Esophagus mucosa (tissue), 1 donor: ENCODE data around the gene PCDHGA1. TPM values are rescaled to one million over a fixed set of nuclear protein-coding genes. Genes with fewer than 3 reads are reported as not detected.

ENCODE experiments used
- ATAC-seq: fragments of 200-7000 bp; cut with Tn5 transposase; one replicate; pipeline ENCODE4 v1.9.1; 2020
- total RNA-seq: library from RNA; stranded (reverse); gene quantifications from one replicate; pipeline ENCODE4 v1.2.4, GENCODE V29; 2023
- donor health status: DM: yes; HTN: yes; CAD: no.

Gene PCDHGA1
- total RNA-seq, 1 donor from 2014 or later, result 0.40 TPM

DNA sequence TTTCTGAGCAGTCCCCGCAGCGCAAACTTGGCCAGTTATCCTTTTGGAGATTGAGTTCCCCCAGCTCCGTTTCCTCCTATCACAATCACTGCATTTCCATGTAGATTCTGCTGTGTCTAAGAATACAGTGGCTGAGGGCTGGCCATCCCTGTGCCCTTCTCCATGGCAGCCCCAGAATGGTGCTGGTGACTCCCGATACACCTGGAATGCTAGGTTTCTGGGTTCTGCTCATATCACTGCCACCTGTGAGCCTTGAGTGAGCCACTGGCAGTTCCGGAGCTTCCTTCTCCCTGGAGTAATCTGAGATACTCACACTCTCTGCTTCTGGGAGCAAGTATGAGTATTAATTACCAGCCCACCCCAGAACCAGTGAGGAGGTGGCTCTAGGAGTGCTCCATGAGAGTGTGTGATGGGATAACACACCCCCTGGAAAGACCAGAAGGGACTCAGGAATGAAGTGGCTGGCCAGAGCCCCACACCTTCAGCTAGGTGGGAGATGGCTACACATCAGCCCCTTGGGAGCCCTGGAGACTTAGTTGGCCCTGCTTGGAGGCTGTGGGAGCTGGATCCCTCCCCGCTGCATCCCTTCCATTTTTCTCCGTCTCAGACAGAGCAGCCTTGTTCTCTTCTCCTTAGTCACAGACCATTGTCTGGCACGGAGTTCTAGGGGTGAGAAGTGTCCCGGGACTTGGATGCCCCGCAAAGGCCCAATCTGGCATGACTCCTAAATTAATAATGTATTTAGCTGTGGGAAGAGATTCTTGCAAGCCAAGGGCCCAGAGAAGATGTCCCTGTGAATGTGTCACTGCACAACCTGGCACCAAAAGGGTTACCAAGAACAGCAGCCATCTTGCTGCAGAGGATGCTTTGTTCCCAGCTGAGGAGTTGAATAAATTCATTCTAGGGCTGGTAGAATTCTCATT, 163.4 kb downstream of the PCDHGA1 start:
- ATAC-seq, result no peak

DNA sequence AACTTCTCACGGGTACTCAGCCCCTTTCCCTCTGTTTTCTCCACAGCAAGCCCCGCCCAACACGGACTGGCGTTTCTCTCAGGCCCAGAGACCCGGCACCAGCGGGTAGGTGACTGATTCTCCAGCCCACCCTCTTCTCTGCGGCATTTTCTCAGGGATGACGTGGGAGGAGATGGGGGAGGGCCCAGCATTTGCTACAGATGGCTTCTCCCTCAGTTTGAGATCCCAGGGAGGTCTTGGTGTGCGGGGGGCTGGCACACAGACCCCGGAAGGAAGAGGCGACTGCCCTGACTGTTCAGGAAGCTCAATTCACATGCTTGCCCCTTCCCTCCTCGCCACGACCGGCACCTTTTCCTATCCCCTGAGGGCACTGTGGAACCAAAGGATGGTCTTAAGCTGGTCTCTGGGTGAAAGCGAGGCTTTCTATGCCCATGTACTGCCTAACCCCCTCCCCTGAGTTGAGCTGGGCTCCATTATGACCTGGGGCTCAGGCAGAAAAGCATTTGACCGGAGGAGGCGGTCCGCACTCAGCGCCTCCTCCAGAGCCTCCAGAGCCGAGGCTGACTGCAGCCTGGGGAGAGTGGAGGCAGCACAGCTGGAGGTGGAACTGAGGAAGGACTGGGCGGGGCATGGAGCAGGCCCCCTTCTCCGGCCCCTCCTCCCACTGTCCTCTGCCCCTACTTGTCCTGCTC, 164.6 kb downstream of the PCDHGA1 start:
- no peak for ATAC-seq

DNA sequence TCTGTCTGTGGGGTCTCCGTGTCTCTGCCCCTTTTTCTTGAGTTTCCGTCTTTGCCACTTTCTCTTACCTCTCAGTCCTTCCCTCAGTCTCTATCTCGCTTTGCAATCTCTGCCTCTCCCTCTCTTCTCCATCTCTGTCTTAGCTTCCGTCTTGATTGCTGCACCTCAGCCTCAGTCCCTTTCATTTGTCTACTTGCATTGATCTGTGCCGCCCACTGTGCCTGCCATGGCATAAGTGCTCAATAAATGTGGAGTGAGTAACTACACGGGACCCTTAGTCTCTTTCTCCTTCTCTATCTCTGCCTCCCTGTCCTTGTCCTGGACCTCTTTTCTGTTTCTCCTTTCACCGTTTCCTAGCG, 165.1 kb downstream of the PCDHGA1 start:
- ATAC-seq, result no peak

DNA sequence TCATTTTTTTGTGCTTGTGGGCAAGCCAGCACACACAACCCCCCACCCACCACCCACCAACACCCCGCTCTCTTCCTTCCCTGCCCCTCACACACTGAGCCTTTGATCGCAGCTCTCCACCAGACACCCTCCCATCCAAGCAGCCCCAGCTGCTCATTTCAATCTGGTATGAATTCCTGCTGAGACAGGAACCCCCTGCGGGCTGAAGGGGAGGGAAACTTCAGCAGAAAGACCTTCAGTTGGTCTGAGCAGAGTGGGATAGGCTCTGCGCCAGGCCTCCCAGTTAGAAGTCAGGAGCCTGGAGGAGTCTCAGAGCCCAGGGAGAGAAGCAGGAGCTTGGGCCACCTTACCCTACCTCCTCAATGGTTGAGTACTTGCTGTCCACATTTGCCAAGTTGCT, 165.7 kb downstream of the PCDHGA1 start:
- ATAC-seq, result no peak

DNA sequence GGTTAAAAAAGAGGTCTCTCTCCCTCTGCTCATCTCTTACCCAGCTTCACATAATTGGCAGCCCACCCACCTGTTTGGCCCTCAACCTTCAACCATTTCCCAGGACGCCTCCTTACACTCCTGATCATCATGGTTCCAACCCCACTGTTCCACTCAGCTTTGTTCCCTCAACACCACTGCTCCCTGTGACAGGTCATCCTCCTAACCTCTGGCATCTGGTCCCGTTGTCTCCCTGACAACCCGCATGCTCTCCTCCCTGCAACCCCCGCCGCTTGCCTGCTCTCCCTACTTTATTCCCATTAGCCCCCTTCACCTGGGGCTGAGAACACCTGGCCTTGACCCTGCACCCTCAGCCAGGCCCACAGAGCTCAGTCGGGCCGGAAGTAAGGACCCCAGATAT, 171.4 kb downstream of the PCDHGA1 start:
- no peak for ATAC-seq

DNA sequence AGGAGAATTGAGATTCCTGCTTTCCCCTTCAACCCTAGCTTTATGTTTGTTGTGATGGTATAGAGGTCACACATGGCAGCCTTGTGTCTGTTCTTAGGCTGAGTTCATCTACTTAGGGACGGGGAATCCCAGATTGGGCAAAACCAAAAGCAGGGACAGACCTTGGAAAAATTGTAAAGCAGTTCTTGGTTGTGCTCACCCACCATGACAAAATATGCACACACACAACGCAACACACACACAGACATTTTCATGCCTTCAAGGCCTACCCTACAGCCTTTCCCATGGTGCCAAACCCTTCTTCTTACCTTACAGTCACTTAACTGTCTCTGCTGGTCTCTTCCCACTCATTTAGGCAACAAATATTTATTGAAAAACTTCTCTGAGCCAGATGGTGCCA, 173.4 kb downstream of the PCDHGA1 start:
- ATAC-seq, result no peak

DNA sequence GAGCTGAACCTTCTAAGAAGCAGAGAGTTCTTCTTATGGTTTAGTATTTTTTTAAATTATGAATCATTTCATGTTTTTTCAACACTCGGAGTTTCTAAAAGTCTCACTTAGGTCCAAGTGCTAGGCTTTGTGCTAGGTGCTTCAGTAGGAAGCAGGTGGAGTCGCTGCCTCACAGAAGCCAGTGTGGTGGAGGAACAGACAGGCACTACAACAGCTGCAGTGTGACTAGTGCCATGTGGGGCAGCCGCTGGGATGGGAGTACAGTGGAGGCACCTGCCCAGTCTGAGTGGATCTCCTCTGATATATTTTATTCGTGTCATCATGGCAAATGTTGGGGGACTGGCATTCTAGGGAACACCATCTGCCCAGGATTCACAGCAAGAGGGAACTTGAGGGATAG, 173.9 kb downstream of the PCDHGA1 start:
- ATAC-seq, result no peak

DNA sequence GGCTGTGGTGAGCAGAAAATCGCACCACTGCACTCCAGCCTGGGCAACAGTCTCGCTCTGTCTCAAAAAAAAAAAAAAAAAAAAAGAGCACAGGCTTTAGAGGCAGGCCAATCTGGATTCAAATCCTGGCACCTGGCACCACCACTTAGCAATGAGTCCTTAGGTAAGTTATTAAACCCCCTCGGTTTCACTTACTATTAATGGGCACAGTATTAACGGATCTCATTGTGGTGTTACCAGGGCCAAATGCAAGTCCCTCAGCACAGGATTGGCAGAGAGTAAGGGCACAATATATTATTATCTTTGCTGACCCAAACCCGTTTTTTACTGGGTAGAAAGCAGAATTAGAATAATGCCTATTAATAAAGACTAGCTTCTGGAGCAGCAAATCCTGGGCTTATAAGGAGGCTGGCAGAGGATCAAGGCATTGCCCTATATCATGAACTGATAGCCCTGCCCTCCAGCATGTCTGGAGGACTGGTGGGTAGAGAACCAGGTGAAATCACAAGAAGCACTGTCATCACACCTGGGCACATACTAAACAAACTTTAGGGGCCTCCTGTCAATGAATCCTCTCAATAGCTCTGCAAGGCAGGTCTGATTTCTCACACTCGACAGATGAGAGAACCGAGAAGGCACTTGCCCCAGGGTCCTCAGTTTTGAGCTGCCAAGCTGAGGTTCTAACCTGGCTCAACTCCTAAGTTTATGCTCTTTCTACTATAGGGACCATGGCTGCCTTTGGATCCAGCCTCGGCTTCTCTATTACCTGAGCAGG, 176.3 kb downstream of the PCDHGA1 start:
- ATAC-seq, result no peak

DNA sequence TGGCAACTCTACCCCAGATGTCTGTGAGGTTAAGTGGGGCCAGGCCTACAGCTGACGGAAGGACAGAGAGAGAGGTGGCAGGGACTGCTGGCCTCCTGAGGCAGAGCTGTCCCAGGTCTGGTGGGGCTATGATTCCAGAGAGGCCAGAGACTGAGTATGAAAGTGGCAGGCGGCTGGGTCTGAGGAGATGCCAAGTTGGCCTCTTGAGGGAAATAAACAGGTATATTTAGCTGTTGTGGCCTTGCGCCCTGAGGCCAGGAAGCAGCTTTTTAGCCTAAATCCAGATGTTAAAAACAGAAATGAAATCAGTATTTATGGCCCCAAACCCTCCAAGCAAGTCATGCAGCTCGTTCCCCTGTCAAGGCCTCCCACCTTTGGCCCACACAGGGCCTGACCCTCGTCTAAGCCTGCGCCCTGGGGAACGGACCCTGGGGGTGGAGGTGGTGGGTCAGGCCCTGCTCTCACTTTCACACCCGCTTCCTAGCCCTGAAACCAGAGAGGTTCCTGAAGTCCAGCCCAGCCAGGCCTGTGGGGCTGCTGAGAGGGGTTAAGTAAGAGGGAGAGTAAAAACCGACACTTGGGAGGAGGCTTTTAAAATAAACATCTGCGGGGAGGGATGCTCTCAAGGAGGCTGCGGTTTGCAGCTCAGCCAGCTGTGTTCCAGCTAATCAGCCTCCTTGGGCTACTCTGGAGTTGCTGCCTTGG, 177.2 kb downstream of the PCDHGA1 start:
- ATAC-seq, result no peak

DNA sequence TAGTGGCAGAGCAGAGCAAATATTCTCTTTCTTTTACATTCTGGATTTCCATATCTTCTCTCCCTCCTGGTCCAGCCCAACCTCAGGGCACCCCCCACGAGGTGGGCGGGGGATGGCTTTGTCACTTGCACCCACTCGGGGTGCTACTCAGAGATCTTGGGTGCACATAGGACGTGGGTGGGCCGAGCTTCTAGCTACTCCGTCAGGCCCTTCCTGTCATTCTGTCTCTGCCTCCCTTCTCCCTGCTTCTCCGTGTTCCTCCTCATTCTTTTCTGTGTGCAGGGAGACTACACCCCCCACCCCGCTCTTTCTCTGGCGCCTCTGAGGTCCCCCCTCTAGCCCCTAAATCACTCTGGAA, 178.1 kb downstream of the PCDHGA1 start:
- no peak for ATAC-seq

DNA sequence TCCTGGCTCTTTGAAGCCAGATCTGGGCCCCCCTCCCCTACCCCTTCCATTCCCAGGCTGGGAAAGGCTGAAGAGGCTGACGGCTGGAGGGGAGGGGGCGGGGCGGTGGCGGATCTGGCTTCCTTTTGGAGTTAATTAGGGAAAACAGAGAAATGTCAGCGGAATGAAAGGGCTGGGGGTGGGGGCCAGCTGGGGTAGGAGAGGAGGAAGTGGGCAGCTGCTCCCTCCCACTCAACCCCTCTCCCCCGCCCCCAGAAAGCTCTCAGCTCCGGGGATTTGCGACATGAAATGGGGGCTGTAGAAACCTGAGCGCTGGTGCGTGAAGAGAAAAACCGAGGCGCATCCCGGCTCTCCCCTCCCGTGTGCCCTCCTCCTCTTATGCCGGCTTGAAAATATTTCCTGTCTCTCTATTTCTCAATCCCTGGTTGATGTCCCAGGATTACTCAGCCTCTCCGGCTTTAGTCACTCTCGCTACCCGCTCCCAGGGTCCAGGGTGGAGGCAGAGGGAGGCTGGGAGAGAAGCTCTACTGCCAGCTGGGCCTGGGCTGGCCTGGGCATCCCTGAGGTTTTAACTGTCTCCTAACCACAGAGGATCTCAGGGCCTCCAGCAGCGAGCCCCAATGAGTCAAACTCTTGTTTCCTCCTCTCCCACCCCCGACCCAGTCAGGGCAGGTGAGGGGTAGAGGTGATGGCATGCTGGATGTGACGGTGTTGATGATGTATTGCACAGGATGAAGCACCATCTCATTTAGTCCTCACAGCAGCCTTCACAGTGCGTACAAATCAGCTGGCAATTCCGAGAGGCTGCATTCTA, 178.7 kb downstream of the PCDHGA1 start:
- ATAC-seq, result no peak

DNA sequence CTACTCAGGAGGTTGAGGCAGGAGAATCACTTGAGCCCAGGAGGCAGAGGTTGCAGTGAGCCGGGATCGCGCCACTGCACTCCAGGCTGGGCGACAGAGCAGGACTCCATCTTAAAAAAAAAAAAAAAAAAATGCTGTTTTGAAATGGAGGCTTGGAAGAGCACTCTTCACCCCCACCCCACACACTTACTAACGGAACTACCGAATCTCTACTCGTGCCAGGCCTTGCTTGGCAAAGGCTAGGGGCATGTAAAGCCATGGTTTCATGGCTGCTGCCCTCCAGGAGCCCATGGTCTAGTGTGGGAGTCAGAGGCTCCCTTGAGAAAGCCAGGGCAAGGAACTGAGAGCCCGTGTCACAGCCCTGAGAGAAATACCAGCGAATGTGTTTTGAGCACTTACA, 179.8 kb downstream of the PCDHGA1 start:
- no peak for ATAC-seq

DNA sequence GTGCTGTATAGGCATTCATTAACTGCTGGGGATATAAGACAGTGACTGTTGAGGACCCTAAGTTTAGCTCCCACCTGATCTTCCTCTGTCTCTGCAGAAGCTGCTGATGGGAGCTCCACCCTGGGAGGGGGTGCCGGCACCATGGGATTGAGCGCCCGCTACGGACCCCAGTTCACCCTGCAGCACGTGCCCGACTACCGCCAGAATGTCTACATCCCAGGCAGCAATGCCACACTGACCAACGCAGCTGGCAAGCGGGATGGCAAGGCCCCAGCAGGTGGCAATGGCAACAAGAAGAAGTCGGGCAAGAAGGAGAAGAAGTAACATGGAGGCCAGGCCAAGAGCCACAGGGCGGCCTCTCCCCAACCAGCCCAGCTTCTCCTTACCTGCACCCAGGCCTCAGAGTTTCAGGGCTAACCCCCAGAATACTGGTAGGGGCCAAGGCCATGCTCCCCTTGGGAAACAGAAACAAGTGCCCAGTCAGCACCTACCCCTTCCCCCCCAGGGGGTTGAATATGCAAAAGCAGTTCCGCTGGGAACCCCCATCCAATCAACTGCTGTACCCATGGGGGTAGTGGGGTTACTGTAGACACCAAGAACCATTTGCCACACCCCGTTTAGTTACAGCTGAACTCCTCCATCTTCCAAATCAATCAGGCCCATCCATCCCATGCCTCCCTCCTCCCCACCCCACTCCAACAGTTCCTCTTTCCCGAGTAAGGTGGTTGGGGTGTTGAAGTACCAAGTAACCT, 180.7 kb downstream of the PCDHGA1 start:
- ATAC-seq, result no peak

DNA sequence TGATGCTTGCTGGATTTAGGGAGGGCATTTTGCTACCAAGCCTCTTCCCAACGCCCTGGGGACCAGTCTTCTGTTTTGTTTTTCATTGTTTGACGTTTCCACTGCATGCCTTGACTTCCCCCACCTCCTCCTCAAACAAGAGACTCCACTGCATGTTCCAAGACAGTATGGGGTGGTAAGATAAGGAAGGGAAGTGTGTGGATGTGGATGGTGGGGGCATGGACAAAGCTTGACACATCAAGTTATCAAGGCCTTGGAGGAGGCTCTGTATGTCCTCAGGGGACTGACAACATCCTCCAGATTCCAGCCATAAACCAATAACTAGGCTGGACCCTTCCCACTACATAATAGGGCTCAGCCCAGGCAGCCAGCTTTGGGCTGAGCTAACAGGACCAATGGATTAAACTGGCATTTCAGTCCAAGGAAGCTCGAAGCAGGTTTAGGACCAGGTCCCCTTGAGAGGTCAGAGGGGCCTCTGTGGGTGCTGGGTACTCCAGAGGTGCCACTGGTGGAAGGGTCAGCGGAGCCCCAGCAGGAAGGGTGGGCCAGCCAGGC, 181.5 kb downstream of the PCDHGA1 start:
- ATAC-seq, result no peak

DNA sequence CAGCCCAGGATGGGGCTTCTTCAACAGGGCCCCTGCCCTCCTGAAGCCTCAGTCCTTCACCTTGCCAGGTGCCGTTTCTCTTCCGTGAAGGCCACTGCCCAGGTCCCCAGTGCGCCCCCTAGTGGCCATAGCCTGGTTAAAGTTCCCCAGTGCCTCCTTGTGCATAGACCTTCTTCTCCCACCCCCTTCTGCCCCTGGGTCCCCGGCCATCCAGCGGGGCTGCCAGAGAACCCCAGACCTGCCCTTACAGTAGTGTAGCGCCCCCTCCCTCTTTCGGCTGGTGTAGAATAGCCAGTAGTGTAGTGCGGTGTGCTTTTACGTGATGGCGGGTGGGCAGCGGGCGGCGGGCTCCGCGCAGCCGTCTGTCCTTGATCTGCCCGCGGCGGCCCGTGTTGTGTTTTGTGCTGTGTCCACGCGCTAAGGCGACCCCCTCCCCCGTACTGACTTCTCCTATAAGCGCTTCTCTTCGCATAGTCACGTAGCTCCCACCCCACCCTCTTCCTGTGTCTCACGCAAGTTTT, 182.1 kb downstream of the PCDHGA1 start:
- ATAC-seq, result peak; percentile 52

DNA sequence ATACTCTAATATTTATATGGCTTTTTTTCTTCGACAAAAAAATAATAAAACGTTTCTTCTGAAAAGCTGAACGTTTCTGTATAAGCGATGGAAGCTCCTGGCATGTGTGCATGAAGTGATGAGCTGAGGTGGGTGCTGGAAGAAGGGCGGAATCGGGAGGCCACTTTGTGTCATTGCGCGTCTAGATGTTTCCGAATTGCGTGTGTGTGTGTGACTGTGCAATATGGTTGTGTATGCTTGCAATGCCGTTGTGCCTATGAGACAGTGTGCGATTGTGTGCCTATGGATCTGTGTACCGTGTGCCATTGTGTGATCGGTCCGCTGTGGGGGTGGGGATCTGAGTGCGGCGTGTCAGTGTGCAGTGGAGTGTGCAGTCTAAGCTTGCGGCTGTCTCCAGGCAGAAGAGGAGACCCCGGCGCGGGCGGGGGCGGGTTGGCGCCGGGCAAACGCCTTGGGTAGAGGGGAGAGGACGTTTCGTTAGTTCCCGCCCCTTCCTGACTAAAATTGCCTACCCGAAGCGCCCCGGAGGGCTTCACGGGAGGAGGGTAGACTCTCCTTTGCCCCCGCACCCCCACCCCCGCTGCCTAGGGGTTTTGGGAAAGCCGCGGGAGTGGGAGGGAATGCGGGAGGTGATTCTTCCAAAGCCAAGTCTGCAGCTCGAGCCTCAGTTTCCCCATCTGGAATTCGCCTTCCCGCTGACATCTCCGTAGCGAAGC, 182.8 kb downstream of the PCDHGA1 start:
- ATAC-seq, result peak; percentile 51

DNA sequence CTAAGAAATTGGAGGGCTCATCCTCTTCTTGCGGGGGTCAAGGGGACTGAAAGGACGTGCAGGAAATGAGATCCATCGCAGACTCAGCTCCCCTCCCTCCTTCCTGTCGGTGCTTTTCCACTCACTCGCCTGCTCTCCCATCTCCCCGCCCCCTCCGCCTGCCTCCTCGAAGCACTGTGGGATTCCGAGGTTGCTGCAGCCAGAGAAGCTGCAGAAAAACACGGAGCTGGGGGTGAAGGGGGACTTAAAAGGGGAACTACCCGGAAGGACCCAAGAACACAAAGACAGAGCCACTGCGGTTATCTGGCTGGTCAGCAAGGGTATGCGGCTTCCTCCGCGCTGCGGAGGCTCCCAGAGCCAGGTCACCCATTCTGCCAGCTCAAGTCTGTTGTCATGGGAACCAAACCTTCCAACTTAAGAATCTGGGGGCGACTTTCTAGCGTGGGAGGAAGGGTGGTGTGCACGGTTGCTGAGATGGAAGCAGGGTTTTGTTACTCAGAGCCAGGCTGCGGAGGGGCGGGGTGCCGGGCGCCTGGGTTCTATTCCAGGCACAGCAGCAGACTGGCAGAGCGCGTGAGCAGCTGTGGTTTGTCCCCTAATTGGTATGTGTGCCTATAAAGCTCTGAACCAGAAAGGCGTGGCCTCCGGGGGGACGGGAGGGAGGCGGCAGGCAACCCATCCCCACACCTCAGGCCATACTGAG, 183.5 kb downstream of the PCDHGA1 start:
- peak; percentile 46 for ATAC-seq

DNA sequence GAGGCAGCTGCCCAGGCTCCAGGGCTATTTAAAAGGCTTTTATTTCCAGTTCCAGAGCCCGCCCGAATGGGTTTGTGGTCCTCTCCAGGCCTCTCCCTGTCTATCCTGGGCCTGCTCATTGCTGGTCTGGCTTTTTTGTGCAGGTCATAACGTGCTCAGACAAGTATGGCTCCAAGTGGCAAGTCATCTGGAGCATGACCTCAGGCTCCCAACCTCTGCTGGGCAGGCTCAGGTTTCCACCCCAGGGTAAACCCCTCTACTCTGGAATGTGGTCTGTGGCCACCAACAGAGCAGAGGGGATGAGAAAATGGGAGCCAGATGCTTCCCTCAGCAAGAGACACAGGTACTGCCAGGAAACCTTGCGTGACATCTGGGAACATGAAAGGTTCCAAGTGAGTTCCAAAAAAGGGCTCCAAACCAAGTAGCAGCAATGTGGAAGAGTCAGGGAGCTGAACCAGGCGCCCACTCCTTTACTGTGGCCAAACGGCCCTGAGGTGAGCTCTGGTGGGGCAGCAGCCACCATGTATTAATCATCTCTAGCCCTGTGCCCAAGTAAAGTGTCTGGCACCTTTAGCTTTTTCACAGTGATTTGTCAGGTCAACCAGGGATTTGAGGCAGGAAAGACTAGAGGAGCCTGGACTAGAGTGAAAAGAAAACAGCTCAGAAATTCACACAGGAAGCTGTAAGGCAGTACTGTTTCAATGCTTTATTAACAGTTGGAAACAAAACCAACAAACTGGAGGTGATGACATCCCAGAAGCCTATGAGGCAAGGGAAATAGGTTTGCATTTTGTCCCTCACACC, 184.2 kb downstream of the PCDHGA1 start:
- ATAC-seq, result peak; percentile 75
